Measurements from ENCODE around the gene BLM.
A peak's percentile ranks its signal among the peaks of the same experiment; 100 is the strongest.
"Not testable (repeated sequence)": the region's sequence is repeated elsewhere in the genome, so short reads cannot be mapped to it uniquely, and the experiment has no call there.

BLM gene

DNA sequence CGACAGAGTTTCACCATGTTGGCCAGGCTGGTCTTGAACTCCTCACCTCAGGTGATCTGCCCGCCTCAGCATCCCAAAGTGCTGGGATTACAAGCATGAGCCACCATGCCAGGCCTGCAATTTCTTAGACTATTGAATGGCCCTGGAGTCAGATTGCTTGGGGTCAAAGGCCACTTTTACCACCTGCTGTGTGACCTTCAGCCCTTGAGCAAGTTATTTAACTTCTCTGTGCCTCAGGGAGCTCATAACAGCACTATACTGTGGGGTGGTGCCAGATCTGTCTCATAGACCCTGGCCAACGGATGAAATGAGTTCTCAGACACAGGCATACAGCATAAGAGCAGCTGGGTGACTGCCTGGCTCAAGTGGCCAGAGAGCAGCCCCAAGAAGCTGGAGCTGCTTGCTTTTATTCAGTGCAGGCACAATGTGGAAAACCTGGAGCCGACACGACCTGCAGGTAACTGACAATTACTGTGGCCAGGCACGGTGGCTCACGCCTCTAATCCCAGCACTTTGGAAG lies 106.4 kb downstream of the BLM start:
- no peak for DNase-seq

DNA sequence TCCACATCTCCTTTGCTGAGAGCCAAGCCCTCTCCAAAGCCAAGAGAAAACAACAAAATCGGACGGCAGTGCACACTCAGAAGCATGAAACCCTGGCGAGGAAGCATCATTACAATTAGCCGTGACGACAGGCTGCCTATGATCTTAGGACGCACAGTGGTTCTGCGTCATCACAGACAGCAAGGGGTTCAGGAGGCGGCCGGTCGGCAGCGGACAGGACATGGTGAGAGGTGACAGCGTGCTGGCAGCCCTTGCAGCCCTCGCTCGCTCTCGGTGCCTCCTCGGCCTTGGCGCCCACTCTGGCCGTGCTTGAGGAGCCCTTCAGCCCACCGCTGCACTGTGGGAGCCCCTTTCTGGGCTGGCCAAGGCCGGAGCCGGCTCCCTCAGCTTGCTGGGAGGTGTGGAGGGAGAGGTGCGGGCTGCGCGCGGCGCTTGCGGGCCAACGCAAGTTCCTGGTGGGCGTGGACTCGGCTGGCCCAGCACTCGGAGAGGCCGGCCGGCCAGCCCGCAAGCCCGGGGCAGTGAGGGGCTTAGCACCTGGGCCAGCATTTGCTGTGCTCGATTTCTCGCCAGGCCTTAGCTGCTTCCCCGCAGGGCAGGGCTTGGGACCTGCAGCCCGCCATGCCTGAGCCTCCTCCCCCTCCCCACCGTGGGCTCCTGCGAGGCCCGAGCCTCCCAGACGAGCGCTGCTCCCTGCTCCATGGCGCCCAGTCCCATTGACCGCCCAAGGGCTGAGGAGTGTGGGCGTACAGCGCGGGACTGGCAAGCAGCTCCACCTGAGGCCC lies 108.2 kb downstream of the BLM start:
- DNase-seq, result not testable (repeated sequence)

DNA sequence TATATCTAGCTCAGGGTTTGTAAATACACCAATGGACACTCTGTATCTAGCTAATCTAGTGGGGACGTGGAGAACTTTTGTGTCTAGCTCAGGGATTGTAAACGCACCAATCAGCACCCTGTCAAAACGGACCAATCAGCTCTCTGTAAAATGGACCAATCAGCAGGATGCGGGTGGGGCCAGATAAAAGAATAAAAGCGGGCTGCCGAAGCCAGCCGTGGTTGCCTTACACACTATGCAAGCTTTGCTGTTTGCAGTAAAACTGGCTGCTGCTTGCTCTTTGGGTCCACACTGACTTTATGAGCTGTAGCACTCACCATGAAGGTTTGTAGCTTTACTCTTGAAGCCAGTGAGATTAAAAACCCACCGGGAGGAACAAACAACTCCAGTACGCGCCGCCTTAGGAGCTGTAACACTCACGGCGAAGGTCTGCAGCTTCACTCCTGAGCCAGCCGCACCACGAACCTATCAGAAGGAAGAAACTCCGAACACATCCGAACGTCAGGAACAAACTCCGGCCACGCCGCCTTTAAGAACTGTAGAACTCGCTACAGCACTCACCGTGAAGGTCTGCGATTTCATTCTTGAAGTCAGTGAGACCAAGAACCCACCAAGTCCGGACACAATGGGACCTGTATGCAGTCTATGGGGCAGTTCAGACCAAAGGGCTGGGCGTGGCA lies 109.2 kb downstream of the BLM start:
- DNase-seq, result not testable (repeated sequence)

DNA sequence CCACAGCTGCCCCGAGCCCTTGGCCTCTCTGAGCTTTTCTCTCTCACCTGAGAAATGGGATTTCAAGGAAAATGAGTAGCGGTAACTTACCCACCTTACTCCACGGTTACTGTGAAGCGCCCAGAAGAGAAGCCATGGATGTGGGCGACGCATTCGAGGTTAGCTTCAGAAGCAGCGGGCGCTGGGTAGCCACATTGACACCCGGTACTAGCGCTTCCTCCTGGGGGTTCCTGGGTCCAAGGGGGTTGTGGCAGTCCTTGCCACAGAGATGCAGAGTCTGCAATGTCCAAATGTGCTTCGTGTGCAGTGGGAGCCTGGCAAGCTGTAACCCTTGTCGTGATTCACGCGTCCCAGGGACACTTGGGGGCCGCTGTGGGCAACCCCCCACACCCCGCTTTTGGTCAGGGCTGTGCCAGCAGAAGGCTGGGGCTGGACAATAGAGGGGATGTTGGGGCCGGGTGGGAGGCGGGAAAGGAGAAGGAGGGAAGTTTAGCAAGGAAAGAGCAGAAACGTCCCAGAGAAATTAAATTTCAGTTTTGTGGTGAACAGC lies 109.8 kb downstream of the BLM start:
- no peak for DNase-seq

DNA sequence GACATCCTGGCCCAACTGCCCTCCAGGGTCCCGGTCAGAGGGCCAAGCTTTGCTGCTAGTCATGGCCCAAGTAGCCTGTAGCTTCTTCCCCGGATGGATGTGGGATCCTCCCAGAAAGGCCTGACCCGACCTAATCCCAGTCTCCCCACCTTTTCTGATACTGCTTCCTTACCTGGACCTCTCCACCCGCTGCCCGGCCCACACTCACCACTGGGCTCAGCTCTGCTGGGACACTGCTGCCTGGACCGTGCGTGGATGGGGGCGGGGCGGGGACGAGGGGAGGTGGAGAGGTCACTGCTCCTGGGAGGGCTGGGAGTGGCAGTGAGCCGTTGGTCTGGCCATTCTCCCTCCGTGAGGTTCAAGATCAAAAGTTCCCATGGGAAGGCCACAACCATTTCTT lies 111.0 kb downstream of the BLM start:
- DNase-seq, result no peak

DNA sequence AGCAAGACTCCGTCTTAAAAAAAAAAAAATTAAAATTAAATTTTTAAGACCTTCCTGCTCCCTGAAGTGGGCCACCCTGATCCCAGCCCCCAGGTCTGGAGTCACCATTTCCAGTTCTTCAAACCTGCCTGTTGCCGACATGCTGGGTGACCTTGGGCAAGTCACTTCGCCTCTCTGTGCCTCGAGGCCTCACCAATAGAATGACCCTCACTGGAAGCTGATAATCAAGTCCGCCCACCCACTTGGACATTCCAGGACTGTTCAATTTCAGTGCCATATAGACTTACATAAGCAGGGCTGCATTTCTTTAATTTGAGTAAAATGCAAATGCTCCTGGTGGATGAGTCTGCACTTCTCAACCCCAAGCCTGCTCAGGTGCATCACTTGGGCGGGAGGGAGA lies 112.0 kb downstream of the BLM start:
- DNase-seq, result no peak

DNA sequence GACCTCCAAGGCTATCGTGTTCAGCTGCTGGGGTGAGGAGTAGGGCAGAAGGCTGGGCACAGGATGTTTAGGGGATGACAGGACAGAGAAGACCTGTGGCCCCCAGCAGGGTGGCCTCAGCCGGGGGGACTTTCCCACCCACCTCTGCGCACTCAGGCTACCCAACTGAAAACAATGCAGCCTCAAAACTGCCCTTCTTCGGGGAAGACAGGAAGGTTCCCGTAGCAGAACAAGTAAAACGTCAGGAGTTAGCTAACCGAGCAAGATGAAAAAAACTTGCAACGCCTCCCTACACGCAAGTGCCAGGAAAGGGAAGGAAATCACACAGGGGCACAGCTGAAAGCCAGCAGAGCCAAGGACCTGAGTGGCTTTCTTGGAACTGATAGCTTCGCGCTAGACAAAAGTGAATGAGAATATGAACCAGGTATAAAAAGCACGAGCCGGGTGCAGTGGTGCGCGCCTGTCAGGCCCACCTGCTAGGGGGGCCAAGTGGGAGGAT lies 112.8 kb downstream of the BLM start:
- no peak for DNase-seq

DNA sequence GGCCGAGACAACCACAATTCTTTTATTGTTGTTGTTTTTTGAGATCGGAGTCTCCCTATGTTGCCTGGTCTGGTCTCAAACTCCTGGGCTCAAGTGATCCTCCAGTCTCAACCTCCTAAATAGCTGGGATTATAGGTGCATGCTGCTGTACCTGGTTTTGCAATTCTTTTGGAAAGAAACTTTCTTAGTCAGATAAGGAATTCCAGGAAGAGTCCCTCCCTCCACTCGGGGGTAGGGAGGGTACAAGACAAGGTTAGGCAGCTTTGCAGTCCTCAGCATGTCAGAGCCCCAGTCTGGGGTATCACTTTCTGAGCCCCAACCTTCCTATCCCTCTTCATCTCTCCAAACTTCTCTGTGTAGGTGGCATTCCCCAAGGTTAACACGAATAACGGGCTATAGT lies 117.5 kb downstream of the BLM start:
- DNase-seq, result no peak

DNA sequence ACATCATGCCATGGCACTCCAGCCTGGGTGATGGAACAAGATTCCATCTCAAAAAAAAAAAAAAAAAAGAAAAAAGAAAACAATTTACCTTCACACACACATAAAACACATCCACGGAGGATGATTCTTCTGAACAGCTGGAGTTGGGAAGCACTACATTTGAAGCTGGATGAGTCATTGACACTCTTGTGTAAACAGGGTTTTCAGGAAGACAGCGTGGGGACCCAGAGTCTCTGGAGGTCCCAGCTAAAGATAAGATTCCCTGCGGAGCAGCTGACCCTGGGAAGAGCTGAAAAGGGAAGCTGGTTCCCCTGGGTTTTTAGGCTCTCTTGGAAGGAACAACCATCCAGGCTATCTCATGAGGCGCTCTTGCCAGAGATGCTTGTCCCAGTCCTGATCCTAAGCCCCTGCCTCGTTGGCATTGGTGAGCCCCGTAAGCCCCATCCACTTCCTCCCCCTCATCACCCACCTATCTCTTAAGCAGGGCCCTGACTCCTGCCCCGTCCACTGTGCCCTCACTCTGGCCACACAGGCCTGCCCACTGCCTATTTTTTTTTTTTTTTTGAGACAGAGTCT lies 119.2 kb downstream of the BLM start:
- peak; percentile 33 for DNase-seq

DNA sequence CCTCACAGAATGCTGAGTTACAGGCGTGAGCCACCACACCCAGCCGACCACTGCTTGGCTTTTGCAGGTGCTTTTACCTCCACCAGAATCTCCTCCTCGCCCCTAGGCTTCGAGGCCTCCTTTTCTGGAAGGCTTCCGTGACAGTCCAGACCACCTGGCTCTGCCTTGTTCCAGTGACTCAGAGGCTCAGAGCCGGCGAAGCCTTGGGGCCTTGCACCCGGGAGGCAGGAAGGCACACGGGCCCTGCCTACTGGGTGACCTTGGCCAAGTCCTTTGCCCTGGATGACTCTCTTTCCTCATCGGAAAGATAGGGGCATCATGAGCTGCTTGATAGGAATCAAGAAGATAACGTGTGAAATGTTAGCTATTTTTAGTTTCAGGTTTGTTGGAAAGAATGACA lies 119.9 kb downstream of the BLM start:
- DNase-seq, result no peak

DNA sequence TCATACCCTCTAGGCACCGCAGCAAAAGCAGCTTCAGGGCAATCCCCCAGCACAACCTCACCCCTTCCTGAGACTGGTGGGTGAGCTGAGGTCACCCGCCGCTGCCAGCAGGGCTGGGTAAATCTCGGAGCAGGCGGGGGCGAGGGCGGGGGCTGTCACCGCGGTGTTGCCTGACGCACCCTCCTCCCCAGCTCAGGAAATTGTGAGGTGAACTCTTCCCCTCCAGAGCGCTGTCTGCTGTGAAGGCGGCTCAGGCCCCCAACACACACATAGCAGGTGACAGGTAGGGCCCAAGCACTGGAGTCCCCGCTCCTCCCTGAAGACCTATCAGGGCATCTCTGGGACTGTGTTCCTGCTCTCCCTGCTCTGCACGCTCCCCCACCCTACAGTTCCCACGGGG lies 121.0 kb downstream of the BLM start:
- DNase-seq, result no peak

DNA sequence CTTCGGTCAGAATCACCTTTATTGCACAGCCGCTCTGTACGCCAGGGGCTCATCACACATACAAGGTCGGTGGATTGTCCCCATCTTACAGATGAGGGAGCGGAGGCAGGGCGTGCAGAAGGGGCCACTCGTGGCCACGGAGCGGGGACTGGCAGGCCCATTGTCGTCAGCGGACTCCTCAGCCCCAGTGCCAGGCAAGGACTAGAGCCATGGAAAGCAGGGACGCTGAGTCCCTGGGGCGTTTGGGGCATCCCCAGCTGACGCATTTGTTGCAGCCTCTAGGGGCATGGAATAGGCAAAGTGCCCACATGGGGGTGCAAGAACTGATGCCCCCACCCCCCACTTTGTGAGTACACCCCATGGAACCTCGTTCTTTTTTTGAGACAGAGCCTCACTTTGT lies 121.4 kb downstream of the BLM start:
- no peak for DNase-seq

DNA sequence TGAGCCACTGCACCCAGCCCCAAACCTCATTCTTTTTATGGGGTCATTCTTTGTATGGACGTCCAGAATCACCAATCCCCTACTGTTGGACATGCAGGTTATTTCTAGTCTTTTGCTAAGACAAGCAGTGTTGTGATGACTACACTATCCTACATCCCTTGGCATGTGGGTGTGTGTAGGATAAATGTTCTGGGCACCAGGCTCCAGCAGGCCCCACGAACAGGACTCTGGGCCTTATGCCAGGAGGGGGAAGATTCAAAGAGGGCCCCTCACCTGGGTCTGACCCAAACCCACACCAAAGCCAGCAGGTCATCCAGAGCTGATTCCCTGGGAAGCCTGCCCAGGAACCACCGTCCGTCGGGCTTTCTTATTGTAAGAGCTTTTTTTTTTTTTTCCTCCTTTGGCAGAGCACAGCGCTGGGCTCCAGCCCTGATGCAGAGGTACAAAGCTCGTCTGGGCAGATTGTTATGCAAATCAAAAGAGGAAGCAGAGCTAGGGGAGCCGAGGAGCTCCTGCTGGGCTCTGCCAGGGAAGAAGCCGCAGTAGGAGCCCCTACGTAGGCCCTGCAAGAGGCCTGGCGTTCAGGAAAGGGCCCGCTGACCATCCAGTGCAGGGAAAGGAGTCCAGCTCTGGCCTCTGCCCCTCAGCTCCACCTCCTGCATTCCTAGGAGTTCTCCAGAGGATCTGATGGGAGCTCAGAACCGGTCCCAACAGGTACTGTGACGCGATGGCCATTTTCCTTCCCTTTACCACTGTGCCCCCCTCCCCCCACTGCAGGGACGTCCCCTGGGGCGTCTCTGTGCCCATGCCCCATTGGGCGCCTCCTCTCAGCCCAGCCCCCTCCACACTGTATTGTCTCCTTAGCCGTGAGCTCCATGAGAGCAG lies 122.3 kb downstream of the BLM start:
- peak; percentile 47 for DNase-seq

DNA sequence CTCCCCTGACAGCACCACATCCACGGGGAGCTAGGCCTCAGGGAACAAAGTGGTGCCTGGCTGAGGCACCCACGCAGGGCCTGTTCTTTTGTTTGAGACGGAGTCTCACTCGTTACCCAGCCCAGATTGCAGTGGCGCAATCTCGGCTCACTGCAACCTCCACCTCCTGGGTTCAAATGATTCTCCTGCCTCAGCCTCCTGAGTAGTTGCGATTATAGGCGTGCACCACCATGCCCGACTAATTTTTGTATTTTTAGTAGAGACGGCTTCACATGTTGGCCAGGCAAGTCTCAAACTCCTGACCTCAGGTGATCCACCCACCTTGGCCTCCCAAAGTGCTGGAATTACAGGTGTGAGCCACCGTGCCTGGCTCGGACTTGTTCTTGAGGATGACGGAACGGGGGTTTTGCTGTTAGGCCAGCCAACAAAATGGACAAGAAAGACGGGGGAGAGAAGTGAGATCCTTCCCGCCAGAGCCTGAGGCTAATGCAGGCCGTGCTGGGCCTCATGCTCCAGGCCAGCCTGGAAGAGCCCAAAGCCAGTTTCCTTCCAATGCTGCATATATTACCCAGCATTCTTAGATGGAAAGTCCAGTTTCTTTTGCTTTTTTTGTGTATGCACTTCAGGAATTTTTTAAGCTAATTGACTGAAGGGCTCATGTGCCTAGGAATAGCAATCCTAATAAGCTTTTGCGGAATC lies 123.2 kb downstream of the BLM start:
- DNase-seq, result no peak

DNA sequence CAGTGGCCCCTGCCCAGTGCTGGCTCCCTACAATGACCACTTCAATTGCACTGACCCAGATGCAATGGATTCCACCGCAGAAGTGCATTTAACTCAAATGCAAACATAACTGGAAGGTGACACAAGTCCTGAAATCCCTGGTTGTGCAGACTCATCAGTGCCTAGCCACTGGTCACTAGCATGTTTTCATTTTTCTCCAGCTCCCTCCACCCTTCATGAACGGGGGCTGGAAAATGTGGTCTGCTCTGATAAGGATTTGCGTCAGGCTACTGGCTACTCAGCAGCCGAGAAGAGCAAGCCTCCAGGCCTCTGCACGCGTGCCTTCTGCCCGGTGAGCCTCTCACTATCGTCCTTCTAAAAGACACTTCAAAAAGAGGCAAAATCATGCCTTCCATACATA lies 123.8 kb downstream of the BLM start:
- no peak for DNase-seq

DNA sequence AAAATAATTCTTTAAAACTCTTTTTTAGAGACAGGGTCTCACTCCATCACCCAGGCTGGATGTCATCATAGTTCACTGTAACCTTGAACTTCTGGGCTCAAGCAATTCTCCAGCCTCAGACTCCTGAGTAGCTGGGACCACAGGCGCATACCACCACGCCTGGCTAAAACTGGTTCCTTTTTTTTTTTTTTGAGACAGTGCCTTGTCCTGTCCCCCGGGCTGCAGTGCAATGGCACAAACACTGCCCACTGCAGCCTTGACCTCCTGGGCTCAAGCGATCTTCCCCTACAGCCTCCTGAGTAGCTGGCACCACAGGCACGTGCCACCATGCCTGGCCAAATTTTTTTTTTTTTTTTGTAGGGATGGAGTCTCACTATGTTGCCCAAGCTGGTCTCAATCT lies 127.5 kb downstream of the BLM start:
- DNase-seq, result no peak

DNA sequence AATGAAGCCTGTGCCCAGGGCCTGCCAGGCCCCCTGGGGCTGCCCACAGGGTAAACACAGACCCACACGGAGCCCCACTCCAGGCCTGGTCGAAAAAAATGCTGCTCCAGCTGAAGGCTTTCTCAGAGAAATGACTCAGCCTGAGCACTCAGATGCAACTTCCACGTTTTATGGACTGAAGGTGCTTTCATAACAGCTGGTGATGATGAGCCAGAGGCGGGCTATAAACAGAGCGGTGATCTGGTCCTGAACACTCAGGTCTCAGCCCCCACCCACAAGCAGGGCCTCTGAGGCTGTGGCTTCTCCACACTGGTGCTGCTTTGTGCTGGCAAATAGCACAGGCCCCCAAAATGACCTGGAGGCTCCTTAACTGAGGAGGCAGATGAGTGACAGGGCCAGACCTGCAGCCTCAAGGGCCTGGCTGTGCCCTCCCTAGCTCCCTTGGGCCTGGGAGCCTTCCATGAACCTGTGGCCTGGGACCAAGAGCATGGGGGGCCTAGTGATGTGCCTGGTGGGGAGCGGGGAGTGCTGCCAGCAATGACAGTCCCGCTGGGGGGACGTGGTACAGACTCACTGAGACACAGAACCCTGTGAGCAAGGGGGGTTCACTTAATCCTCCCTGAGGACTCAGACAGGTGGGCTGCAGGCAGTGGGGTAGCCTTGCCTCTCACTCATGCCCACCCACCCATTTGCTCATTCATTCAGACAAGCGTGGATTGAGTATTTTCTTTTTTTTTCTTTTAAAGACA lies 128.2 kb downstream of the BLM start:
- DNase-seq, result peak; percentile 83

DNA sequence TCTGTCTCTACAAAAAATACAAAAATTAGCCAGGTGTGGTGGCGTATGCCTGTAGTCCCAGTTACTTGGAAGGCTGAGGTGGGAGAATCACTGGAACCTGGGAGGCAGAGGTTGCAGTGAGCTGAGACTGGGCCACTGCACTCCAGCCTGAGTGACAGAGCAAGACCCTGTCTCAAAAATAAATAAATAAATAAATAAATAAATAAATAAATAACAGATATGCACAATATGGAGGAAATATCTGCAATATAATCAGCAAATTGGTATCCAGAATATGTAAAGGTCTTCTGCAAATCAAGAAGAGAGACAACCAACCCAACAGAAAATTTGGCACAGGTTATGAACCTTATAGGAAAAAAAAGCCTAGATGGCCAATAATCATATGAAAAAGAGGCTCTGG lies 132.3 kb downstream of the BLM start:
- not testable (repeated sequence) for DNase-seq

DNA sequence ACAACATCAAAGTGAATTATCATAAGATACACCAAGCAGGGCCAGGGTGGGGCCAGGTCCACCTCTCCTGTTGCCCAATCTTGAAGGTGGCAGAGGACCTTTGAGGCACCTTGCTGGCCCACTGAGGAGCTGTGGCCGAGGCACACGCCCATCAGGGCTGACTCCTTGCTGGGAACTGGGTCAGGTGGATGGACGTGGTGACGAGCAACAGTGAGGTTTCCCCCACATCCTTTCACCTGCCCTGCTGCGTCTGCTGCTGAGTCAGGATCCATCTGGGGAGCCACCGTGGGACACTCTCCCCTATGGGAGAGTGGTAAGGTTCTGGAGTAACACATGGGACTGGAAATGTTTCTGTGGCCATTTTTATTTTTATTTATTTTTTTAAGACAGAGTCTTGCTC lies 134.0 kb downstream of the BLM start:
- no peak for DNase-seq

DNA sequence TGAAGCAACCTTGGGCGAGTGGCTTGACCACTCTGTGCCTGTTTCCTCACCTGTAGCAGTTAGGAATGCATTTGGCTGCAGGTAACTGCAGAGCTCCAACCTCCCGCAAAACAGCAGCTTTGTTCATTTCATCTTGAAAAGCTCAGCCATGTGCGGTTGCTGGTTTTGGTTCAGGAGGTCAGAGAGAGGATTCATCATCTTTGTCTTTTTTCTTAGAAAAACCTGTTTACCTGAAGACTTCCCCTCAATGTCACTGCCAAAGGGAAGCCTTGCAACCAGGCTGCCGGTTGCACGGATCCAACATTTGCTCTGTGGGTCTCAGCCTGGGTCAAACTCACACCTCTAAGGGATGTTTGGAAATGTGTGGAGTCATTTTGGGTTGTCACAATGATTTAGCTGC lies 134.8 kb downstream of the BLM start:
- no peak for DNase-seq

DNA sequence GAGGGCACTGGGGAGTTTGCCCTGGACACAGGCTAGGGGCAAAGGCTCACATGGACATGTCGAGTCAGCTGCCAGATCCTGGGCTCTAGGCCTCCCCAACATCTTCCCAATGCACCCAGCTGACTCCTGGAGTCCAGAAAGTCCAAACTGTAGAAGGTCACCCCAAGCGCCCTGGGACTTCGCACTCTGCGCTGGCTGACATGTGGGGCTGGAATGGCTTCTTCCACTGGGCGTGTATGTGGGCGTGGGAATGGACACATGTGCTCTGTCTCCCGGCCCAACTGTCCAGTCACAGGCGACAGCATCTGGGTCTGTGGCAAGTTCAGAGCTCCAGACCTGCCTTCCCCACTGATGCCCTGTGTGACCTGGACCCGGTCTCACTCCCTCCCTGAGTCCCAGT lies 138.0 kb downstream of the BLM start:
- no peak for DNase-seq

Data from fibroblast of upper back skin (primary cell).